ENCODE measurements around the gene CYBC1. TPM values are rescaled to one million over a fixed set of nuclear protein-coding genes. Genes with fewer than 3 reads are reported as not detected.

Gene CYBC1
- total RNA-seq, 1 donor from 2014 or later, result 75.7 TPM

DNA sequence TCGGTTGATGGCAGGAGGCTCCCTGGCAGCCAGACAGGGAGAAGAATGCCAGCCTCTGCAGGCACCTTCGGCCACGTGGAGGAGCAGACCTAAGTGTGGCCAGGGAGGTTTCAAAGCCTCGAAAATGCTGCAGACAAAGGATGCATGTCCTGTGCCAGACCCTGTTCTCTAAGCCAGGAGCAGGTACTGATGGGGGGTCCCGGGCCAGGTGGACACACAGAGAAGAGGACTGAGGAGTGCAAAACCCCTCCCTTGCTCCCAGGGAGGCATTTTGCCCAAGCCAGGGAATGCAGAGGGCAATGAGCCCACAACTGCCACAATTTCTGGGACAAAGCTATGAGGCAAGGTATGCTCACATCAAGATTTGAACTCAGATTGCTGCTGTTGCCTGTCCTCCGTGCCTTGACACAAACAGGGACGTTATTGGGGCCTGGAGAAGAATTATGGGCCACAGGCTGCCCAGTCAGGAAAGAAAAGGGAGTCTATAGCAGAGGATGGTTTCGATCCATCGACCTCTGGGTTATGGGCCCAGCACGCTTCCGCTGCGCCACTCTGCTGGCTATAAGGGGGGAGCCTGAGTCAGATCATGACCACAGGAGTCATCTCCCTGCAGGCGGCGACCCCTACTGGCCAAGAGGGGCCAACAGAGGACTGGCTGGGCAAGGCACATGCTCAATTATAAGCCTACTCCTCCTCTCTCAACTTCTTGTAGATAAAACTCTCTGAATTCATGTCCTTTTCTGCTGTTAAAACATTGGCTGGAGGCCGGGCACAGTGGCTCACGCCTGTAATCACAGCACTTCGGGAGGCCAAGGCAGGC, 43.9 kb upstream of the CYBC1 start:
- Mint-ChIP-seq H3K4me1 (ENCODE audit: unreplicated experiment) (peaks cover 6% of the 10 kb centered on the region), H3K9me3 (ENCODE audit: unreplicated experiment) (no peaks in the 10 kb centered on the region), H3K27ac (ENCODE audit: unreplicated experiment) (peak overlapping the region; percentile 68), H3K27me3 (ENCODE audit: unreplicated experiment) (peaks cover 23% of the 10 kb centered on the region), H3K4me3 (ENCODE audit: unreplicated experiment) (peak overlapping the region; percentile 82), H3K36me3 (ENCODE audit: low read depth, unreplicated experiment) (peaks cover 6% of the 10 kb centered on the region)
- TF ChIP-seq CTCF (IDR thresholded peaks at IDR 0.05; ENCODE audit: unreplicated experiment), result peak; percentile 95
- DNase-seq (ENCODE audit: low spot score), result peak; percentile 85

- H3K4me3 Mint-ChIP-seq (ENCODE audit: unreplicated experiment), result no peak overlapping the region
Observed at GRCh38 chr17:82493226-82493781, 42.8 kb upstream of the CYBC1 start.

GRCh38 chr17:82492643-82493225, 42.2 kb upstream of the CYBC1 start:
- no peak for DNase-seq (ENCODE audit: low spot score)
- TF ChIP-seq CTCF (IDR thresholded peaks at IDR 0.05; ENCODE audit: unreplicated experiment), result no peak
- peaks cover 6% of the 10 kb centered on the region for H3K4me1 Mint-ChIP-seq (ENCODE audit: unreplicated experiment)
- H3K4me3 Mint-ChIP-seq (ENCODE audit: unreplicated experiment), result no peak overlapping the region
- H3K9me3 Mint-ChIP-seq (ENCODE audit: unreplicated experiment), result no peaks in the 10 kb centered on the region
- no peak overlapping the region for H3K27ac Mint-ChIP-seq (ENCODE audit: unreplicated experiment)
- peaks cover 7% of the 10 kb centered on the region for H3K36me3 Mint-ChIP-seq (ENCODE audit: low read depth, unreplicated experiment)
- H3K27me3 Mint-ChIP-seq (ENCODE audit: unreplicated experiment), result peaks cover 16% of the 10 kb centered on the region

More at GRCh38 chr17:82493226-82493781, 42.8 kb upstream of the CYBC1 start:
- Mint-ChIP-seq H3K27me3 (ENCODE audit: unreplicated experiment) (peaks cover 21% of the 10 kb centered on the region), H3K9me3 (ENCODE audit: unreplicated experiment) (no peaks in the 10 kb centered on the region), H3K36me3 (ENCODE audit: low read depth, unreplicated experiment) (peaks cover 6% of the 10 kb centered on the region), H3K4me1 (ENCODE audit: unreplicated experiment) (peaks cover 6% of the 10 kb centered on the region), H3K27ac (ENCODE audit: unreplicated experiment) (no peak overlapping the region)
- TF ChIP-seq CTCF (IDR thresholded peaks at IDR 0.05; ENCODE audit: unreplicated experiment), result no peak
- no peak for DNase-seq (ENCODE audit: low spot score)

DNA sequence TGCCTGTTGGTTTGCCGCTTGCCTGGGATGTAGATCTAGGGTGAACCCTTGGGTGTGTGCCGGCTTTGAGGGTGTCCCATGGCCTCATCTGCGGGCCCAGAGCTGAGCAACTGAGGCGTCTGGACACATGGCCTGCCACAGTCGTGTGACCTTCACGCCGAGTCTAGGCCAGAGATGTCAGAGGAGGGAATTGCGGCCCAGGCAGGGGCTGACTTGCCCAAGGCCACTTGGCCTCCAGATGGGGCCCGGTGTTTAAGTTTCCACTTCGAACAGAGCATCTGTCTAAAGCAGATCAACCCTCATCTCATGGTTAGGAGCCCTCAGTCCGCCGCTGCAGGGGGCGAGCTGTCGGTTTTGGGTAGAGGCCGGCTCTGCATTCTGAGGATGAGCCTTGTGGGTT, 41.0 kb upstream of the CYBC1 start:
- Mint-ChIP-seq H3K4me1 (ENCODE audit: unreplicated experiment) (peaks cover 4% of the 10 kb centered on the region), H3K9me3 (ENCODE audit: unreplicated experiment) (no peaks in the 10 kb centered on the region), H3K27me3 (ENCODE audit: unreplicated experiment) (peaks cover 17% of the 10 kb centered on the region), H3K27ac (ENCODE audit: unreplicated experiment) (no peak overlapping the region), H3K4me3 (ENCODE audit: unreplicated experiment) (no peak overlapping the region), H3K36me3 (ENCODE audit: low read depth, unreplicated experiment) (peaks cover 15% of the 10 kb centered on the region)
- no peak for TF ChIP-seq CTCF (IDR thresholded peaks at IDR 0.05; ENCODE audit: unreplicated experiment)
- no peak for DNase-seq (ENCODE audit: low spot score)

- peaks cover 4% of the 10 kb centered on the region for H3K4me1 Mint-ChIP-seq (ENCODE audit: unreplicated experiment)
- TF ChIP-seq CTCF (IDR thresholded peaks at IDR 0.05; ENCODE audit: unreplicated experiment), result no peak
- H3K9me3 Mint-ChIP-seq (ENCODE audit: unreplicated experiment), result no peaks in the 10 kb centered on the region
- no peak for DNase-seq (ENCODE audit: low spot score)
- peaks cover 17% of the 10 kb centered on the region for H3K27me3 Mint-ChIP-seq (ENCODE audit: unreplicated experiment)
- no peak overlapping the region for H3K4me3 Mint-ChIP-seq (ENCODE audit: unreplicated experiment)
- H3K27ac Mint-ChIP-seq (ENCODE audit: unreplicated experiment), result no peak overlapping the region
- peaks cover 16% of the 10 kb centered on the region for H3K36me3 Mint-ChIP-seq (ENCODE audit: low read depth, unreplicated experiment)
Observed at GRCh38 chr17:82491196-82491530, 40.6 kb upstream of the CYBC1 start.

Measured in endothelial cell (in vitro differentiated cells).